Mesenchymal stem cell (in vitro differentiated cells and primary cell): ENCODE measurements around the gene ARHGAP24.

ENCODE experiments used
- DNase-seq: peaks from one replicate; pipeline ENCODE4 v3.0.0-alpha.2; 2013
- H2AFZ ChIP-seq: one replicate; pipeline ENCODE4 v1.6.1; 2013; ENCODE audit warnings: low read depth, mild to moderate bottlenecking, control low read depth, inconsistent platforms, low read length, moderate library complexity
- H2AK5ac ChIP-seq: 2 replicates; pipeline ENCODE4 v1.6.1; 2013; ENCODE audit warnings: low read length, moderate library complexity, mild to moderate bottlenecking, inconsistent platforms; ENCODE audit not compliant: severe bottlenecking
- H2BK120ac ChIP-seq: one replicate; pipeline ENCODE4 v1.6.1; 2013; ENCODE audit warnings: low read depth, mild to moderate bottlenecking, inconsistent platforms, low read length, moderate library complexity
- H2BK12ac ChIP-seq, 2 experiments: one replicate each; pipeline ENCODE4 v1.6.1; 2013; ENCODE audit warnings: inconsistent platforms in 2 of 2, low read length in 2 of 2, mild to moderate bottlenecking in 2 of 2, moderate library complexity in 2 of 2, control low read depth in 1 of 2
- H2BK15ac ChIP-seq: one replicate; pipeline ENCODE4 v1.6.1; 2013; ENCODE audit warnings: mild to moderate bottlenecking, low read depth, inconsistent platforms; ENCODE audit not compliant: poor library complexity, severe bottlenecking
- H2BK5ac ChIP-seq: 2 replicates; pipeline ENCODE4 v1.6.1; 2013; ENCODE audit warnings: low read depth, mild to moderate bottlenecking, low read length, control low read depth, inconsistent platforms; ENCODE audit not compliant: poor library complexity, severe bottlenecking
- H3K14ac ChIP-seq, 2 experiments: one replicate each; pipeline ENCODE4 v1.6.1; 2013; ENCODE audit warnings: inconsistent platforms in 2 of 2, low read length in 2 of 2, control low read depth in 1 of 2, mild to moderate bottlenecking in 1 of 2, moderate library complexity in 1 of 2
- H3K18ac ChIP-seq, 2 experiments: one replicate each; pipeline ENCODE4 v1.6.1; 2013; ENCODE audit warnings: inconsistent platforms in 2 of 2, low read length in 2 of 2, control low read depth in 1 of 2, low read depth in 1 of 2, mild to moderate bottlenecking in 1 of 2
- H3K23ac ChIP-seq, 2 experiments: one replicate each; pipeline ENCODE4 v1.6.1; 2013; ENCODE audit warnings: inconsistent platforms in 2 of 2, low read length in 2 of 2, mild to moderate bottlenecking in 2 of 2, moderate library complexity in 2 of 2, control low read depth in 1 of 2
- H3K27ac ChIP-seq: 2 replicates; pipeline ENCODE4 v1.5.1; 2013; ENCODE audit warnings: mild to moderate bottlenecking, moderate library complexity, low read length, control low read depth, inconsistent platforms; ENCODE audit not compliant: poor library complexity, severe bottlenecking
- H3K27me3 ChIP-seq, 2 experiments: 2 replicates each; pipeline versions ENCODE4 v1.6.1 to v1.7.0; 2013; ENCODE audit warnings: low read length in 2 of 2, mild to moderate bottlenecking in 2 of 2, moderate library complexity in 2 of 2, control low read depth in 1 of 2, inconsistent platforms in 1 of 2; ENCODE audit not compliant: control insufficient read depth in 1 of 2, insufficient read depth in 1 of 2
- H3K36me3 ChIP-seq, 2 experiments: 2 replicates each; pipeline versions ENCODE4 v1.6.1 to v1.7.0; 2013; ENCODE audit warnings: low read length in 2 of 2, control low read depth in 1 of 2, inconsistent platforms in 1 of 2, low read depth in 1 of 2, mild to moderate bottlenecking in 1 of 2; ENCODE audit not compliant: insufficient read depth in 2 of 2, control insufficient read depth in 1 of 2
- H3K4ac ChIP-seq, 2 experiments: one replicate each; pipeline ENCODE4 v1.6.1; 2013; ENCODE audit warnings: inconsistent platforms in 2 of 2, low read length in 2 of 2, mild to moderate bottlenecking in 2 of 2, moderate library complexity in 2 of 2, control low read depth in 1 of 2, low read depth in 1 of 2
- H3K4me1 ChIP-seq: 2 replicates; pipeline ENCODE4 v1.6.1; 2013; ENCODE audit warnings: low read depth, low read length, control low read depth; ENCODE audit not compliant: control insufficient read depth, insufficient read depth
- H3K4me2 ChIP-seq: 2 replicates; pipeline ENCODE4 v1.6.1; 2013; ENCODE audit warnings: low read length, mild to moderate bottlenecking, inconsistent platforms; ENCODE audit not compliant: poor library complexity, severe bottlenecking
- H3K4me3 ChIP-seq, 2 experiments: 2 replicates each; pipeline versions ENCODE4 v1.5.1 to v1.7.0; 2013; ENCODE audit warnings: low read length in 2 of 2, mild to moderate bottlenecking in 2 of 2, control low read depth in 1 of 2, low read depth in 1 of 2; ENCODE audit not compliant: insufficient read depth in 1 of 2
- H3K79me1 ChIP-seq: replicated peaks from 2 replicates; pipeline ENCODE4 v1.6.1; 2013; ENCODE audit warnings: mild to moderate bottlenecking, control low read depth, low read length, inconsistent platforms; ENCODE audit not compliant: poor library complexity, severe bottlenecking
- H3K9ac ChIP-seq: 2 replicates; pipeline ENCODE4 v1.7.0; 2013; ENCODE audit warnings: mild to moderate bottlenecking, low read length, moderate library complexity
- H3K9me3 ChIP-seq: 2 replicates; pipeline ENCODE4 v1.7.0; 2013; ENCODE audit warnings: mild to moderate bottlenecking, low read length; ENCODE audit not compliant: control insufficient read depth
- H4K8ac ChIP-seq: one replicate; pipeline ENCODE4 v1.6.1; 2013; ENCODE audit warnings: inconsistent platforms, mild to moderate bottlenecking, low read length, moderate library complexity
- H4K91ac ChIP-seq: one replicate; pipeline ENCODE4 v1.6.1; 2013; ENCODE audit warnings: mild to moderate bottlenecking, low read length, inconsistent platforms
- WGBS: methylation state at CpG from one replicate; pipeline ENCODE4 v1.1.7; 2013; ENCODE audit warnings: mixed read lengths; 5-methylcytosine and 5-hydroxymethylcytosine counted together

ARHGAP24 gene

GRCh38 chr4:85821688-85822455 is 346.9 kb downstream of the ARHGAP24 start:
- no peak overlapping the region for H2AK5ac ChIP-seq
- 100% methylated on average over 1 of the region's 2 CpGs for WGBS
- no peak overlapping the region for H3K9ac ChIP-seq

GRCh38 chr4:85823295-85823694 is 348.3 kb downstream of the ARHGAP24 start:
- H3K9ac ChIP-seq, result peak overlapping the region; percentile 61
- H4K91ac ChIP-seq, result no peak overlapping the region
- no peak overlapping the region for H2BK120ac ChIP-seq
- H3K4ac ChIP-seq, result no peak overlapping the region
- no peaks in the 10 kb centered on the region for H3K79me1 ChIP-seq
- no peak overlapping the region for H3K18ac ChIP-seq
- H4K8ac ChIP-seq, result peak overlapping the region; percentile 35
- H3K27me3 ChIP-seq, result no peaks in the 10 kb centered on the region
- H3K23ac ChIP-seq, result no peak overlapping the region
- peak overlapping the region in 1 of 2 experiments; percentile 8 for H2BK12ac ChIP-seq
- 38% methylated on average over 1 of the region's 1 CpG for WGBS
- H2BK15ac ChIP-seq, result no peak overlapping the region
- DNase-seq, result no peak
- no peak overlapping the region for H3K4me2 ChIP-seq
- H3K27ac ChIP-seq, result no peak overlapping the region
- H3K4me3 ChIP-seq, result no peak overlapping the region
- H3K9me3 ChIP-seq, result no peaks in the 10 kb centered on the region
- peak overlapping the region; percentile 16 for H2AK5ac ChIP-seq
- peaks cover 0 to 8% of the 10 kb centered on the region in 2 experiments for H3K36me3 ChIP-seq
- no peak overlapping the region for H2AFZ ChIP-seq
- no peak overlapping the region for H3K14ac ChIP-seq
- H3K4me1 ChIP-seq, result peaks cover 3% of the 10 kb centered on the region
- no peak overlapping the region for H2BK5ac ChIP-seq

More at GRCh38 chr4:85821688-85822455, 346.9 kb downstream of the ARHGAP24 start:
- peaks cover 2% of the 10 kb centered on the region for H3K79me1 ChIP-seq
- peaks cover 3% of the 10 kb centered on the region for H3K4me1 ChIP-seq
- no peak overlapping the region for H3K4ac ChIP-seq
- H3K27me3 ChIP-seq, result no peaks in the 10 kb centered on the region
- no peak overlapping the region for H2BK120ac ChIP-seq
- H3K14ac ChIP-seq, result no peak overlapping the region
- no peak overlapping the region for H3K23ac ChIP-seq
- H3K4me3 ChIP-seq, result no peak overlapping the region
- H3K9me3 ChIP-seq, result no peaks in the 10 kb centered on the region
- H4K91ac ChIP-seq, result no peak overlapping the region
- H2BK15ac ChIP-seq, result no peak overlapping the region
- H2AFZ ChIP-seq, result no peak overlapping the region
- H3K18ac ChIP-seq, result no peak overlapping the region
- H4K8ac ChIP-seq, result no peak overlapping the region
- H3K4me2 ChIP-seq, result no peak overlapping the region
- peaks cover 0 to 8% of the 10 kb centered on the region in 2 experiments for H3K36me3 ChIP-seq
- H2BK12ac ChIP-seq, result no peak overlapping the region
- no peak overlapping the region for H3K27ac ChIP-seq
- no peak for DNase-seq
- H2BK5ac ChIP-seq, result no peak overlapping the region

- no peak overlapping the region for H2AFZ ChIP-seq
- 100% methylated on average over 3 of the region's 5 CpGs for WGBS
- no peak overlapping the region for H3K23ac ChIP-seq
- no peak overlapping the region for H4K8ac ChIP-seq
- no peak overlapping the region for H2BK5ac ChIP-seq
- H2BK120ac ChIP-seq, result no peak overlapping the region
- peak overlapping the region; percentile 61 for H3K9ac ChIP-seq
- peaks cover 0 to 8% of the 10 kb centered on the region in 2 experiments for H3K36me3 ChIP-seq
- H3K9me3 ChIP-seq, result no peaks in the 10 kb centered on the region
- no peaks in the 10 kb centered on the region for H3K27me3 ChIP-seq
- DNase-seq, result no peak
- no peak overlapping the region for H2BK12ac ChIP-seq
- peak overlapping the region in 1 of 2 experiments; percentile 30 for H3K4me3 ChIP-seq
- no peak overlapping the region for H3K27ac ChIP-seq
- no peak overlapping the region for H3K4me2 ChIP-seq
- no peak overlapping the region for H3K14ac ChIP-seq
- peak overlapping the region in 1 of 2 experiments; percentile 8 for H3K18ac ChIP-seq
- H3K4ac ChIP-seq, result no peak overlapping the region
- H3K4me1 ChIP-seq, result peaks cover 3% of the 10 kb centered on the region
- H2AK5ac ChIP-seq, result peak overlapping the region; percentile 70
- no peak overlapping the region for H2BK15ac ChIP-seq
- H3K79me1 ChIP-seq, result no peaks in the 10 kb centered on the region
- H4K91ac ChIP-seq, result no peak overlapping the region
Measured at GRCh38 chr4:85824166-85824945, 349.4 kb downstream of the ARHGAP24 start.

- Histone ChIP-seq H2AFZ (no peak overlapping the region), H3K18ac (no peak overlapping the region), H3K79me1 (peaks cover 2% of the 10 kb centered on the region), H3K27ac (peak overlapping the region; percentile 93), H3K36me3 (no peaks in the 10 kb centered on the region), H3K9ac (peak overlapping the region; percentile 50), H4K8ac (no peak overlapping the region), H2BK5ac (peak overlapping the region; percentile 68), H4K91ac (no peak overlapping the region), H3K4me1 (peaks cover 3% of the 10 kb centered on the region), H3K14ac (no peak overlapping the region), H2BK15ac (no peak overlapping the region), H2BK120ac (no peak overlapping the region), H2AK5ac (no peak overlapping the region), H3K9me3 (no peaks in the 10 kb centered on the region), H3K4me3 (no peak overlapping the region), H2BK12ac (no peak overlapping the region), H3K27me3 (no peaks in the 10 kb centered on the region), H3K23ac (no peak overlapping the region), H3K4me2 (peak overlapping the region; percentile 10), H3K4ac (no peak overlapping the region)
- peak; percentile 89 for DNase-seq
- WGBS, result 13% methylated on average over 6 of the region's 7 CpGs
Measured at GRCh38 chr4:85826060-85826678, 351.2 kb downstream of the ARHGAP24 start.
